CD14-positive monocyte (primary cell): ENCODE data around the gene PSMB1. TPM values are rescaled to one million over a fixed set of nuclear protein-coding genes. Genes with fewer than 3 reads are reported as not detected.

Source experiments
- DNase-seq, 3 donors: peaks; one replicate each; pipeline ENCODE4 v3.0.0-alpha.2; 2011 to 2022
- H2AFZ ChIP-seq: 2 replicates; pipeline ENCODE4 v1.6.0; 2012; ENCODE audit warnings: mild to moderate bottlenecking, low read depth, low read length, inconsistent platforms; ENCODE audit not compliant: insufficient read depth, poor library complexity, severe bottlenecking
- H3K27ac ChIP-seq, 2 donors: 1 replicate in 1 of 2; 2 replicates in 1 of 2; pipeline ENCODE4 v1.5.1; 2012 to 2013; ENCODE audit warnings: low read length in 2 of 2, control low read depth in 1 of 2, inconsistent platforms in 1 of 2, low read depth in 1 of 2, mild to moderate bottlenecking in 1 of 2
- H3K27me3 ChIP-seq, 2 donors: one replicate each; pipeline versions ENCODE4 v1.6.0 to v1.6.1; 2011 to 2013; ENCODE audit warnings: low read length in 2 of 2; ENCODE audit not compliant: control insufficient read depth in 2 of 2, insufficient read depth in 2 of 2
- H3K36me3 ChIP-seq, 2 donors: replicated peaks in 1 of 2; 1 replicate in 1 of 2; 2 replicates in 1 of 2; pipeline versions ENCODE4 v1.5.1 to v1.6.1; 2012 to 2013; ENCODE audit warnings: low read length in 2 of 2, control low read depth in 1 of 2, inconsistent platforms in 1 of 2, mild to moderate bottlenecking in 1 of 2; ENCODE audit not compliant: insufficient read depth in 2 of 2, control insufficient read depth in 1 of 2
- H3K4me1 ChIP-seq, 2 donors: 1 replicate in 1 of 2; 2 replicates in 1 of 2; pipeline versions ENCODE4 v1.5.1 to v1.6.1; 2012 to 2013; ENCODE audit warnings: low read length in 2 of 2, control low read depth in 1 of 2, inconsistent platforms in 1 of 2, mild to moderate bottlenecking in 1 of 2, moderate library complexity in 1 of 2; ENCODE audit not compliant: insufficient read depth in 2 of 2, control insufficient read depth in 1 of 2
- H3K4me2 ChIP-seq: replicated peaks from 2 replicates; pipeline ENCODE3; 2012; ENCODE audit warnings: low read length, moderate library complexity, mild to moderate bottlenecking; ENCODE audit not compliant: poor library complexity, severe bottlenecking; ENCODE audit errors: extremely low read depth
- H3K4me3 ChIP-seq, 3 experiments: fragments of 200-600 bp in 1 of 3; sonication (generic) in 1 of 3; replicated peaks in 1 of 3; 1 replicate in 2 of 3; 2 replicates in 1 of 3; pipeline ENCODE4 v1.5.1; 2011 to 2013; ENCODE audit warnings: low read length in 3 of 3, mild to moderate bottlenecking in 3 of 3, control low read depth in 2 of 3, low read depth in 2 of 3, inconsistent platforms in 1 of 3, moderate library complexity in 1 of 3
- H3K79me2 ChIP-seq: 2 replicates; pipeline ENCODE4 v1.6.0; 2012; ENCODE audit warnings: mild to moderate bottlenecking, control low read depth, inconsistent platforms, low read length, moderate library complexity; ENCODE audit not compliant: insufficient read depth
- H3K9ac ChIP-seq: 2 replicates; pipeline ENCODE4 v1.6.0; 2017; ENCODE audit warnings: low read length, mild to moderate bottlenecking; ENCODE audit not compliant: insufficient read depth, poor library complexity, severe bottlenecking
- H3K9me3 ChIP-seq, 2 donors: replicated peaks in 1 of 2; 1 replicate in 1 of 2; 2 replicates in 1 of 2; pipeline versions ENCODE4 v1.5.1 to v1.6.1; 2012 to 2013; ENCODE audit warnings: low read length in 2 of 2, control low read depth in 1 of 2; ENCODE audit not compliant: control insufficient read depth in 1 of 2, insufficient read depth in 1 of 2
- H4K20me1 ChIP-seq: 2 replicates; pipeline ENCODE4 v1.6.0; 2012; ENCODE audit warnings: mild to moderate bottlenecking, low read length, control low read depth, moderate library complexity; ENCODE audit not compliant: insufficient read depth
- H3K27ac Mint-ChIP-seq, 7 donors: one replicate each; pipeline ENCODE4 v1.8.0; 2020; ENCODE audit warnings: mild to moderate bottlenecking in 7 of 7, mixed read lengths in 7 of 7, moderate library complexity in 6 of 7, inconsistent platforms in 2 of 7
- H3K27me3 Mint-ChIP-seq, 3 donors: one replicate each; pipeline ENCODE4 v1.8.0; 2021 to 2022; ENCODE audit warnings: low read depth in 3 of 3, mild to moderate bottlenecking in 3 of 3, mixed read lengths in 3 of 3, moderate library complexity in 3 of 3, inconsistent platforms in 1 of 3
- H3K36me3 Mint-ChIP-seq, 2 donors: one replicate each; pipeline ENCODE4 v1.8.0; 2020; ENCODE audit warnings: mixed read lengths in 2 of 2, inconsistent platforms in 1 of 2, mild to moderate bottlenecking in 1 of 2
- H3K4me1 Mint-ChIP-seq: one replicate; pipeline ENCODE4 v1.8.0; 2020; ENCODE audit warnings: mild to moderate bottlenecking, mixed read lengths
- H3K4me3 Mint-ChIP-seq, 2 donors: one replicate each; pipeline ENCODE4 v1.8.0; 2020; ENCODE audit warnings: mild to moderate bottlenecking in 2 of 2, mixed read lengths in 2 of 2, moderate library complexity in 1 of 2
- H3K9me3 Mint-ChIP-seq, 7 donors: one replicate each; pipeline ENCODE4 v1.8.0; 2020 to 2022; ENCODE audit warnings: mixed read lengths in 7 of 7, mild to moderate bottlenecking in 6 of 7, moderate library complexity in 6 of 7, inconsistent platforms in 2 of 7
- WGBS: methylation state at CpG from one replicate; pipeline ENCODE4 v1.1.5; 2013; ENCODE audit warnings: missing lambda C conversion rate; ENCODE audit not compliant: insufficient coverage; 5-methylcytosine and 5-hydroxymethylcytosine counted together
- intact Hi-C, 2 donors: fragments of 100-400 bp; cut with micrococcal nuclease; formaldehyde crosslinking; loops; one replicate each; pipeline versions ENCODE4 v1.15.0 to v1.15.1; 2023
- polyA plus RNA-seq, 3 donors: library from polyadenylated mRNA; depleted of rRNA in 1 of 3; unstranded in 2 of 3; stranded (reverse) in 1 of 3; fragments of 300-500 nt in 2 of 3; fragments of >200 nt in 1 of 3; fragmentation: Illumina TruSeq in 2 of 3; gene quantifications; 1 replicate in 2 of 3; 2 replicates in 1 of 3; pipeline ENCODE4 v1.2.3, GENCODE V29; 2012 to 2021
- TF ChIP-seq, protein P1 (sequence below): fragments of 200-600 bp; IDR thresholded peaks from one replicate; pipeline ENCODE4 v1.8.0; 2022; ENCODE audit warnings: antibody characterized with exemption, mild to moderate bottlenecking

Gene PSMB1
- polyA plus RNA-seq, 3 donors: 172 to 647 (median 558) TPM

DNA sequence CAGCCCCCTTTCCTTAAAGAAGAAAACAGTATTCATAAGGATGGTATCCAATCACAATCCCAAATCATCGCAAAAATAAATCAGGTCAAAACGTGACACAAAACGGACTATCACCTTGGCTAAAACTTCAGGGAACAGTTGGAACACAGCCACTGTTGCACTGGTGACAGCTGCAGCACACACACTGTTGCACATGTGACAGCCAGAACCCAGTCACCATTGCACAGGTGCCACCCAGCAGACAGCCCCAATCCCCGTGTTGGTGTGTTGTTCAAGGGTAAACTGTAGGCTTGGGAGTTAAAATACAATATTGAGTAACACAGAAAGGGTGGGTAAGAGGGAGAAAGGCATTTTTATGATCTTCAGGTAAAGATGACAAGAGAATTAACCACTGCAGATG is 15.8 kb downstream of the PSMB1 start:
- Histone ChIP-seq H3K36me3 (peaks cover 95 to 100% of the 10 kb centered on the region in 2 donors), H3K4me3 (no peak overlapping the region), H3K9me3 (no peaks in the 10 kb centered on the region), H4K20me1 (peaks cover 47% of the 10 kb centered on the region), H3K27ac (no peak overlapping the region), H3K4me2 (no peak overlapping the region), H3K27me3 (no peaks in the 10 kb centered on the region), H3K9ac (no peak overlapping the region), H3K79me2 (peaks cover 4% of the 10 kb centered on the region), H2AFZ (no peak overlapping the region), H3K4me1 (no peaks in the 10 kb centered on the region)
- intact Hi-C loops: loop anchor here in 1 of 2 donors (10.0 kb wide), 1 partner anchor 583 kb away; no protein-coding TSS in a partner anchor
- 100% methylated on average over 3 of the region's 4 CpGs for WGBS
- no peak for DNase-seq
- H3K27ac Mint-ChIP-seq: peak overlapping the region in 2 of 7 donors; percentile 4 to 52
- H3K4me3 Mint-ChIP-seq: no peak overlapping the region
- H3K36me3 Mint-ChIP-seq: peaks cover 79 to 92% of the 10 kb centered on the region in 2 donors
- peaks cover 6% of the 10 kb centered on the region for H3K4me1 Mint-ChIP-seq
- no peaks in the 10 kb centered on the region for H3K9me3 Mint-ChIP-seq
- no peaks in the 10 kb centered on the region for H3K27me3 Mint-ChIP-seq
- TF ChIP-seq, protein P1, sequence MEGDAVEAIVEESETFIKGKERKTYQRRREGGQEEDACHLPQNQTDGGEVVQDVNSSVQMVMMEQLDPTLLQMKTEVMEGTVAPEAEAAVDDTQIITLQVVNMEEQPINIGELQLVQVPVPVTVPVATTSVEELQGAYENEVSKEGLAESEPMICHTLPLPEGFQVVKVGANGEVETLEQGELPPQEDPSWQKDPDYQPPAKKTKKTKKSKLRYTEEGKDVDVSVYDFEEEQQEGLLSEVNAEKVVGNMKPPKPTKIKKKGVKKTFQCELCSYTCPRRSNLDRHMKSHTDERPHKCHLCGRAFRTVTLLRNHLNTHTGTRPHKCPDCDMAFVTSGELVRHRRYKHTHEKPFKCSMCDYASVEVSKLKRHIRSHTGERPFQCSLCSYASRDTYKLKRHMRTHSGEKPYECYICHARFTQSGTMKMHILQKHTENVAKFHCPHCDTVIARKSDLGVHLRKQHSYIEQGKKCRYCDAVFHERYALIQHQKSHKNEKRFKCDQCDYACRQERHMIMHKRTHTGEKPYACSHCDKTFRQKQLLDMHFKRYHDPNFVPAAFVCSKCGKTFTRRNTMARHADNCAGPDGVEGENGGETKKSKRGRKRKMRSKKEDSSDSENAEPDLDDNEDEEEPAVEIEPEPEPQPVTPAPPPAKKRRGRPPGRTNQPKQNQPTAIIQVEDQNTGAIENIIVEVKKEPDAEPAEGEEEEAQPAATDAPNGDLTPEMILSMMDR: no peak

DNA sequence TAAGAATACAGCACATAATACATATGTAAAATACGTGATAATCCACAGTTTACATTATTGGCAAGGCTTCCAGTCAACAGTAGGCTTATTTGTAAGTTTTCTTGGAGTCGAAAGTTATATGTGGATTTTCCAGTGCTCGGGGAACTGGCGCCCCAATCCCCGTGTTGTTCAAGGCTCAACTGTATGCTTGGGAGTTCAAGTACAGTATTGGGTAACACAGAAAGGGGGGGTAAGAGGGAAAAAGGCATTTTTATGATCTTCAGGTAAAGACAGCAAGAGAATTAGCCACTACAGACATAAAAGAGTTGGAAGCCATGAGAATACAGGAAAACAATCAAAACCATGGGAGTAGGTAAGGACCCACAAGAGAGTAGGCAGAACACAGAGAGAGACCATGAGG is 16.4 kb downstream of the PSMB1 start:
- no peaks in the 10 kb centered on the region for H3K27me3 ChIP-seq
- H3K9me3 ChIP-seq: no peaks in the 10 kb centered on the region
- TF ChIP-seq, protein P1: no peak
- DNase-seq: no peak
- intact Hi-C loops: loop anchor here in 1 of 2 donors (10.0 kb wide), 1 partner anchor 582 kb away; no protein-coding TSS in a partner anchor
- no peak overlapping the region for H3K4me2 ChIP-seq
- peaks cover 41% of the 10 kb centered on the region for H4K20me1 ChIP-seq
- H3K9me3 Mint-ChIP-seq: no peaks in the 10 kb centered on the region
- no peak overlapping the region for H3K4me3 ChIP-seq
- peaks cover 88 to 100% of the 10 kb centered on the region in 2 donors for H3K36me3 ChIP-seq
- no peak overlapping the region for H2AFZ ChIP-seq
- H3K4me1 ChIP-seq: no peaks in the 10 kb centered on the region
- no peaks in the 10 kb centered on the region for H3K27me3 Mint-ChIP-seq
- no peak overlapping the region for H3K27ac Mint-ChIP-seq
- peaks cover 6% of the 10 kb centered on the region for H3K4me1 Mint-ChIP-seq
- H3K79me2 ChIP-seq: peaks cover 4% of the 10 kb centered on the region
- H3K27ac ChIP-seq: no peak overlapping the region
- H3K9ac ChIP-seq: no peak overlapping the region
- peaks cover 75 to 86% of the 10 kb centered on the region in 2 donors for H3K36me3 Mint-ChIP-seq
- no peak overlapping the region for H3K4me3 Mint-ChIP-seq
- WGBS: 88% methylated on average over 3 of the region's 5 CpGs
